ENCODE data around the gene LTB.
"Not testable (repeated sequence)": the region's sequence is repeated elsewhere in the genome, so short reads cannot be mapped to it uniquely, and the experiment has no call there.

LTB gene

GRCh38 chr6:31575335-31575901 lies 6.8 kb downstream of the LTB start, which contains the start of gene TNF:
Gene TNF, plus strand, starts transcription at chr6:31575565. Its CDS starts 177 bp downstream, at chr6:31575742.
- no peak for DNase-seq

- DNase-seq = no peak
Observed at GRCh38 chr6:31574106-31575061, 7.8 kb downstream of the LTB start.

- no peak for DNase-seq
Observed at GRCh38 chr6:31573239-31574105, 8.8 kb downstream of the LTB start.

- DNase-seq = no peak
Observed at GRCh38 chr6:31572041-31572911, 9.9 kb downstream of the LTB start, which contains the start of gene LTA. Gene LTA, plus strand, starts transcription at chr6:31572289. Its CDS starts 454 bp downstream, at chr6:31572743.

GRCh38 chr6:31569861-31570536 lies 12.2 kb downstream of the LTB start:
- no peak for DNase-seq

GRCh38 chr6:31568537-31568961 lies 13.7 kb downstream of the LTB start:
- DNase-seq = no peak

GRCh38 chr6:31567531-31568370 lies 14.5 kb downstream of the LTB start:
- DNase-seq = no peak

GRCh38 chr6:31560697-31561058 lies 21.5 kb downstream of the LTB start:
- DNase-seq = no peak

GRCh38 chr6:31559958-31560696 lies 22.1 kb downstream of the LTB start:
- no peak for DNase-seq

GRCh38 chr6:31559606-31559957 lies 22.6 kb downstream of the LTB start:
- no peak for DNase-seq

GRCh38 chr6:31558631-31559500 lies 23.4 kb downstream of the LTB start:
- no peak for DNase-seq

GRCh38 chr6:31558318-31558625 lies 24.0 kb downstream of the LTB start:
- no peak for DNase-seq

GRCh38 chr6:31557443-31558317 lies 24.5 kb downstream of the LTB start:
- DNase-seq = no peak

- no peak for DNase-seq
Observed at GRCh38 chr6:31556307-31556706, 25.9 kb downstream of the LTB start.

- not testable (repeated sequence) for DNase-seq
Observed at GRCh38 chr6:31551371-31551770, 30.9 kb downstream of the LTB start.

GRCh38 chr6:31548544-31548873 lies 33.7 kb downstream of the LTB start:
- DNase-seq = no peak

- DNase-seq = no peak
Observed at GRCh38 chr6:31547727-31548543, 34.3 kb downstream of the LTB start.

Data from right forelimb (tissue), 1 donor.